IMR-90 (cell line): ENCODE measurements around the gene RMC1. TPM values are rescaled to one million over a fixed set of nuclear protein-coding genes. Genes with fewer than 3 reads are reported as not detected.

Experiments used
- ATAC-seq: fragments of 200-7000 bp; cut with Tn5 transposase; 2 replicates; pipeline ENCODE4 v1.9.1; 2020; ENCODE audit warnings: low read depth, mild to moderate bottlenecking, moderate library complexity
- BruUV-seq: library from RNA; stranded (reverse); fragments of 400-500 nt; replicated peaks from 2 replicates; lab custom pipeline; 2021; lab: Mats Ljungman, UMichigan
- CTCF ChIA-PET: fragments of 300-600 bp; formaldehyde crosslinking; extraction: SDS; loops from one replicate; lab custom pipeline; 2021; ENCODE audit warnings: antibody characterized with exemption; lab: Yijun Ruan, JAX
- POLR2A ChIA-PET: fragments of 300-600 bp; sonication (Branson Sonifier 250); formaldehyde crosslinking; loops from one replicate; lab custom pipeline; 2022; ENCODE audit warnings: antibody characterized with exemption; ENCODE audit not compliant: unreplicated experiment; lab: Charles Lee
- DNase-seq: peaks from one replicate; pipeline ENCODE4 v3.0.0; 2013
- H2AFZ ChIP-seq: replicated peaks from 2 replicates; pipeline ENCODE3; 2013; ENCODE audit warnings: low read length, mild to moderate bottlenecking; ENCODE audit not compliant: poor library complexity
- H2AK5ac ChIP-seq: 2 replicates; pipeline ENCODE4 v1.6.1; 2013; ENCODE audit warnings: low read depth, low read length, inconsistent platforms
- H2AK9ac ChIP-seq: replicated peaks from 2 replicates; pipeline ENCODE3; 2013; ENCODE audit warnings: mild to moderate bottlenecking, low read depth, low read length, moderate library complexity; ENCODE audit not compliant: poor library complexity
- H2BK120ac ChIP-seq: 2 replicates; pipeline ENCODE4 v1.6.1; 2013; ENCODE audit warnings: low read depth, low read length, inconsistent platforms
- H2BK15ac ChIP-seq: 3 replicates; pipeline ENCODE4 v1.6.1; 2013; ENCODE audit warnings: low read depth, low read length, inconsistent platforms
- H2BK20ac ChIP-seq: 2 replicates; pipeline ENCODE4 v1.6.1; 2013; ENCODE audit warnings: low read depth, mild to moderate bottlenecking, inconsistent platforms, low read length, moderate library complexity
- H2BK5ac ChIP-seq: 2 replicates; pipeline ENCODE4 v1.6.1; 2013; ENCODE audit warnings: mild to moderate bottlenecking, low read depth, low read length, inconsistent platforms; ENCODE audit not compliant: poor library complexity, severe bottlenecking
- H3K14ac ChIP-seq: replicated peaks from 2 replicates; pipeline ENCODE4 v1.6.1; 2013; ENCODE audit warnings: low read depth, low read length, inconsistent platforms
- H3K18ac ChIP-seq: 2 replicates; pipeline ENCODE4 v1.6.1; 2013; ENCODE audit warnings: low read depth, low read length, control low read depth
- H3K23ac ChIP-seq: 2 replicates; pipeline ENCODE4 v1.6.1; 2013; ENCODE audit warnings: low read depth, low read length, inconsistent platforms
- H3K27ac ChIP-seq: 2 replicates; pipeline ENCODE4 v1.5.1; 2013; ENCODE audit warnings: mild to moderate bottlenecking, control low read depth, low read length; ENCODE audit not compliant: insufficient read depth
- H3K27me3 ChIP-seq: 2 replicates; pipeline ENCODE4 v1.6.1; 2013; ENCODE audit warnings: low read length; ENCODE audit not compliant: control insufficient read depth, insufficient read depth
- H3K36me3 ChIP-seq: 2 replicates; pipeline ENCODE4 v1.6.1; 2013; ENCODE audit warnings: low read length, mixed read lengths; ENCODE audit not compliant: control insufficient read depth, insufficient read depth
- H3K4ac ChIP-seq: 2 replicates; pipeline ENCODE4 v1.6.1; 2013; ENCODE audit warnings: low read depth, low read length, inconsistent platforms
- H3K4me1 ChIP-seq: 2 replicates; pipeline ENCODE4 v1.6.1; 2013; ENCODE audit warnings: low read length, mixed read lengths; ENCODE audit not compliant: control insufficient read depth, insufficient read depth
- H3K4me2 ChIP-seq: 2 replicates; pipeline ENCODE4 v1.6.1; 2013; ENCODE audit warnings: low read depth, mild to moderate bottlenecking, control low read depth, low read length, moderate library complexity
- H3K4me3 ChIP-seq: 2 replicates; pipeline ENCODE4 v1.5.1; 2013; ENCODE audit warnings: low read depth, mild to moderate bottlenecking, control low read depth, low read length, moderate library complexity; ENCODE audit not compliant: insufficient read depth
- H3K56ac ChIP-seq: 2 replicates; pipeline ENCODE4 v1.6.1; 2013; ENCODE audit warnings: low read length, inconsistent platforms; ENCODE audit not compliant: insufficient read depth; ENCODE audit errors: extremely low read depth
- H3K79me1 ChIP-seq, 2 experiments: 2 replicates each; pipeline ENCODE4 v1.6.1; 2013; ENCODE audit warnings: low read length in 2 of 2, inconsistent platforms in 1 of 2, low read depth in 1 of 2
- H3K9ac ChIP-seq: 2 replicates; pipeline ENCODE4 v1.6.1; 2013; ENCODE audit warnings: low read depth, low read length, control low read depth
- H3K9me1 ChIP-seq: 2 replicates; pipeline ENCODE4 v1.6.1; 2013; ENCODE audit warnings: low read length, inconsistent platforms; ENCODE audit not compliant: insufficient read depth
- H3K9me3 ChIP-seq: 2 replicates; pipeline ENCODE4 v1.6.1; 2013; ENCODE audit warnings: low read length; ENCODE audit not compliant: control insufficient read depth, insufficient read depth
- H4K20me1 ChIP-seq: 2 replicates; pipeline ENCODE4 v1.6.1; 2013; ENCODE audit warnings: low read length, inconsistent platforms; ENCODE audit not compliant: insufficient read depth
- H4K5ac ChIP-seq: 2 replicates; pipeline ENCODE4 v1.6.1; 2013; ENCODE audit warnings: mild to moderate bottlenecking, low read depth, low read length, control low read depth
- H4K8ac ChIP-seq, 2 experiments: 2 replicates each; pipeline ENCODE4 v1.6.1; 2013; ENCODE audit warnings: low read depth in 2 of 2, low read length in 2 of 2, control low read depth in 1 of 2, inconsistent platforms in 1 of 2
- H4K91ac ChIP-seq: 2 replicates; pipeline ENCODE4 v1.6.1; 2013; ENCODE audit warnings: low read depth, low read length, inconsistent platforms; ENCODE audit not compliant: insufficient read depth
- BHLHE40 ChIP-seq: fragments of 150-350 bp; IDR thresholded peaks from 2 replicates; pipeline ENCODE4 v1.6.1; 2016; ENCODE audit warnings: mild to moderate bottlenecking, low read depth, low read length
- CEBPB ChIP-seq: IDR thresholded peaks from 2 replicates; pipeline ENCODE4 v1.6.1; 2012; ENCODE audit warnings: low read depth, low read length, improper control_type of control experiment
- CHD1 ChIP-seq: IDR thresholded peaks from 2 replicates; pipeline ENCODE4 v1.6.1; 2012; ENCODE audit warnings: low read depth, low read length, improper control_type of control experiment
- FOS ChIP-seq: fragments of 150-350 bp; IDR thresholded peaks from 2 replicates; pipeline ENCODE4 v1.6.1; 2016; ENCODE audit warnings: low read depth, low read length
- MAFK ChIP-seq: IDR thresholded peaks from 2 replicates; pipeline ENCODE4 v1.6.1; 2012; ENCODE audit warnings: low read depth, low read length, improper control_type of control experiment
- MAZ ChIP-seq: IDR thresholded peaks from 2 replicates; pipeline ENCODE4 v1.6.1; 2012; ENCODE audit warnings: low read depth, mild to moderate bottlenecking, low read length, improper control_type of control experiment, moderate library complexity, borderline replicate concordance
- MXI1 ChIP-seq: IDR thresholded peaks from 2 replicates; pipeline ENCODE4 v1.6.1; 2012; ENCODE audit warnings: low read depth, mild to moderate bottlenecking, low read length, moderate library complexity, borderline replicate concordance
- NFE2L2 ChIP-seq: fragments of 150-350 bp; IDR thresholded peaks from 2 replicates; pipeline ENCODE4 v1.6.1; 2016; ENCODE audit warnings: low read depth, mild to moderate bottlenecking, low read length
- POLR2A ChIP-seq: IDR thresholded peaks from 2 replicates; pipeline ENCODE4 v1.6.1; 2012; ENCODE audit warnings: mild to moderate bottlenecking, low read depth, low read length
- RAD21 ChIP-seq: IDR thresholded peaks from 2 replicates; pipeline ENCODE4 v1.6.1; 2012; ENCODE audit warnings: low read length, improper control_type of control experiment
- RCOR1 ChIP-seq: IDR thresholded peaks from 2 replicates; pipeline ENCODE4 v1.6.1; 2012; ENCODE audit warnings: mild to moderate bottlenecking, low read length, improper control_type of control experiment; ENCODE audit not compliant: insufficient replicate concordance
- RFX5 ChIP-seq: IDR thresholded peaks from 2 replicates; pipeline ENCODE4 v1.8.0; 2012; ENCODE audit warnings: low read depth, mild to moderate bottlenecking, low read length, moderate library complexity
- SMC3 ChIP-seq: fragments of 150-350 bp; IDR thresholded peaks from 2 replicates; pipeline ENCODE4 v1.6.1; 2016; ENCODE audit warnings: low read depth, mild to moderate bottlenecking, antibody characterized with exemption, low read length, moderate library complexity
- WGBS, 2 experiments: methylation state at CpG; one replicate each; pipeline versions ENCODE4 v1.1.5 to v1.1.7; 2013; ENCODE audit warnings: missing lambda C conversion rate in 2 of 2; ENCODE audit not compliant: insufficient read length in 1 of 2; ENCODE audit errors: extremely low coverage in 2 of 2; 5-methylcytosine and 5-hydroxymethylcytosine counted together
- dilution Hi-C: fragments of 300-500 bp; cut with HindIII; formaldehyde crosslinking; loops from one replicate; pipeline ENCODE4 v1.14.3; 2018; ENCODE audit warnings: low sequenced_read_pairs; ENCODE audit not compliant: unreplicated experiment
- in situ Hi-C: fragments of 300-500 bp; cut with MboI; formaldehyde crosslinking; loops from 3 replicates; pipeline ENCODE4 v1.14.3; 2019; ENCODE audit warnings: low sequenced_read_pairs, inconsistent platforms, mixed read lengths
- intact Hi-C: fragments of 100-400 bp; cut with micrococcal nuclease; formaldehyde crosslinking; loops from 2 replicates; pipeline ENCODE4 v1.10.0; 2022
- polyA plus RNA-seq, 3 experiments: library from polyadenylated mRNA; depleted of rRNA; stranded (reverse); fragments of >200 nt; gene quantifications; 2 replicates each; pipeline ENCODE4 v1.2.3, GENCODE V29; 2012; ENCODE audit warnings: low replicate concordance in 1 of 3
- total RNA-seq: library from RNA; depleted of rRNA; stranded (reverse); fragments of >200 nt; gene quantifications from 2 replicates; pipeline ENCODE4 v1.2.3, GENCODE V29; 2012
- TF ChIP-seq, protein P1 (sequence below): fragments of 150-350 bp; IDR thresholded peaks from 2 replicates; pipeline ENCODE4 v1.6.1; 2017; ENCODE audit warnings: mild to moderate bottlenecking, antibody characterized with exemption, low read length, low read depth
- TF ChIP-seq, protein P2 (sequence below): fragments of 150-350 bp; IDR thresholded peaks from 2 replicates; pipeline ENCODE4 v1.6.1; 2016; ENCODE audit warnings: low read depth, mild to moderate bottlenecking, low read length, moderate library complexity, borderline replicate concordance
- TF ChIP-seq, protein P3 (sequence below): conservative IDR thresholded peaks from 2 replicates; pipeline ENCODE4 v1.5.1; 2012; ENCODE audit warnings: mild to moderate bottlenecking, low read depth, low read length, improper control_type of control experiment

RMC1 gene
- total and polyA plus RNA-seq, 2 of the 4 experiments (the other 2 are of a cell fraction): 14.2 to 18.0 TPM

DNA sequence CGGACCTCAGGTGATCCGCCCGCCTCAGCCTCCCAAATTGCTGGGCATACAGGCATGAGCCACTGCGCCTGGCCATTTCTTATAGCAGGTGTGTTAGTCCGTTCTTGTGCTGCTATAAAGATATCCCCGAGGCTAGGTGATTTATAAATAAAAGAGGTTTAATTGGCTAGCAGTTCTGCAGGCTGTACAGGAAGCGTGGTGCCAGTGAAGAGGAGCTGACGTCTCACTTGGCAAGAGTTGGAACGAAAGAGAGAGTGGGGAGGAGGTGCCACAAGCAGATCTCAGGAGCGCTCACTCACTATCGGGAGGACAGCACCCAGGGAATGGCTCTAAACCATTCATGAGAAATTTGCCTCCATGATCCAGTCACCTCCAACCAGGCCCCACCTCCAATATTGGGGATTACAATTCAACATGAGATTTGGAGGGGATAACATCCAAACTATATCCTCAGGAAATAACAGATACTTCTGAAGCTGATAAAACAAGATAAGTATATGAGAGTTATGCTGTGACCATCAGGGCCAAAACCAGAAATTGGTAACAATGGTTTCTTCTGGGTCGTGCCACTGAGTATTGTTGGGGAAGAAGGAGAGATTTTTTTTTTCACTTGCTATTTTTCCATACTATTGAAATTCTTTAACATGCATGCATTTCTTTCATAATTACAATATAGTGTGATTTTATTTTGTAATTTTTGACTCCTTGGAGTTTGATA, 7.4 kb upstream of the RMC1 start:
- TF ChIP-seq, protein P1, sequence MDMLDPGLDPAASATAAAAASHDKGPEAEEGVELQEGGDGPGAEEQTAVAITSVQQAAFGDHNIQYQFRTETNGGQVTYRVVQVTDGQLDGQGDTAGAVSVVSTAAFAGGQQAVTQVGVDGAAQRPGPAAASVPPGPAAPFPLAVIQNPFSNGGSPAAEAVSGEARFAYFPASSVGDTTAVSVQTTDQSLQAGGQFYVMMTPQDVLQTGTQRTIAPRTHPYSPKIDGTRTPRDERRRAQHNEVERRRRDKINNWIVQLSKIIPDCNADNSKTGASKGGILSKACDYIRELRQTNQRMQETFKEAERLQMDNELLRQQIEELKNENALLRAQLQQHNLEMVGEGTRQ: no peak
- TF ChIP-seq CHD1 (no peak), RFX5 (no peak), MXI1 (no peak), MAFK (no peak), NFE2L2 (no peak), RAD21 (no peak), BHLHE40 (no peak), RCOR1 (no peak), CEBPB (no peak), FOS (no peak), SMC3 (no peak), POLR2A (no peak), MAZ (no peak)
- TF ChIP-seq, protein P2, sequence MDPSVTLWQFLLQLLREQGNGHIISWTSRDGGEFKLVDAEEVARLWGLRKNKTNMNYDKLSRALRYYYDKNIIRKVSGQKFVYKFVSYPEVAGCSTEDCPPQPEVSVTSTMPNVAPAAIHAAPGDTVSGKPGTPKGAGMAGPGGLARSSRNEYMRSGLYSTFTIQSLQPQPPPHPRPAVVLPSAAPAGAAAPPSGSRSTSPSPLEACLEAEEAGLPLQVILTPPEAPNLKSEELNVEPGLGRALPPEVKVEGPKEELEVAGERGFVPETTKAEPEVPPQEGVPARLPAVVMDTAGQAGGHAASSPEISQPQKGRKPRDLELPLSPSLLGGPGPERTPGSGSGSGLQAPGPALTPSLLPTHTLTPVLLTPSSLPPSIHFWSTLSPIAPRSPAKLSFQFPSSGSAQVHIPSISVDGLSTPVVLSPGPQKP: no peak
- TF ChIP-seq, protein P3, sequence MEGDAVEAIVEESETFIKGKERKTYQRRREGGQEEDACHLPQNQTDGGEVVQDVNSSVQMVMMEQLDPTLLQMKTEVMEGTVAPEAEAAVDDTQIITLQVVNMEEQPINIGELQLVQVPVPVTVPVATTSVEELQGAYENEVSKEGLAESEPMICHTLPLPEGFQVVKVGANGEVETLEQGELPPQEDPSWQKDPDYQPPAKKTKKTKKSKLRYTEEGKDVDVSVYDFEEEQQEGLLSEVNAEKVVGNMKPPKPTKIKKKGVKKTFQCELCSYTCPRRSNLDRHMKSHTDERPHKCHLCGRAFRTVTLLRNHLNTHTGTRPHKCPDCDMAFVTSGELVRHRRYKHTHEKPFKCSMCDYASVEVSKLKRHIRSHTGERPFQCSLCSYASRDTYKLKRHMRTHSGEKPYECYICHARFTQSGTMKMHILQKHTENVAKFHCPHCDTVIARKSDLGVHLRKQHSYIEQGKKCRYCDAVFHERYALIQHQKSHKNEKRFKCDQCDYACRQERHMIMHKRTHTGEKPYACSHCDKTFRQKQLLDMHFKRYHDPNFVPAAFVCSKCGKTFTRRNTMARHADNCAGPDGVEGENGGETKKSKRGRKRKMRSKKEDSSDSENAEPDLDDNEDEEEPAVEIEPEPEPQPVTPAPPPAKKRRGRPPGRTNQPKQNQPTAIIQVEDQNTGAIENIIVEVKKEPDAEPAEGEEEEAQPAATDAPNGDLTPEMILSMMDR: no peak
- Histone ChIP-seq H2BK5ac (no peak overlapping the region), H3K14ac (no peak overlapping the region), H3K4me2 (no peak overlapping the region), H3K4ac (no peak overlapping the region), H3K23ac (no peak overlapping the region), H3K27ac (no peak overlapping the region), H3K4me1 (peaks cover 8% of the 10 kb centered on the region), H3K36me3 (no peaks in the 10 kb centered on the region), H4K20me1 (no peaks in the 10 kb centered on the region), H3K56ac (no peak overlapping the region), H3K9ac (no peak overlapping the region), H3K18ac (no peak overlapping the region), H3K9me1 (peaks cover 8% of the 10 kb centered on the region), H4K91ac (no peak overlapping the region), H4K5ac (no peak overlapping the region), H2AFZ (peak overlapping the region; percentile 58), H3K27me3 (no peaks in the 10 kb centered on the region), H2BK20ac (no peak overlapping the region), H3K9me3 (no peaks in the 10 kb centered on the region), H2BK15ac (no peak overlapping the region), H2AK5ac (no peak overlapping the region), H2AK9ac (no peak overlapping the region), H3K4me3 (no peak overlapping the region), H3K79me1 (peaks cover 0 to 6% of the 10 kb centered on the region in 2 experiments; a peak in 1 of 4 replicates), H4K8ac (no peak overlapping the region), H2BK120ac (no peak overlapping the region)
- no TSS peak for BruUV-seq
- DNase-seq (no peak), ATAC-seq (no peak)
- in situ Hi-C loops (no loop called here), intact Hi-C loops (loop anchor here (5.0 kb wide), 1 partner anchor 206 kb away; no protein-coding TSS in a partner anchor), dilution Hi-C loops (no loop called here)
- ChIA-PET CTCF (no interaction called here), POLR2A (no interaction called here)
- 34% methylated on average over 5 of the region's 12 CpGs; no CpG with 5 or more reads in 1 of the 2 experiments for WGBS, 2 experiments
